Measurements from ENCODE around the gene FAM234A.

- TF ChIP-seq YY1 (IDR thresholded peaks at IDR 0.05) (no peak), RAD21 (IDR thresholded peaks at IDR 0.05) (no peak), HNF4A (conservative IDR thresholded peaks at IDR 0.05) (no peak), CTCF (IDR thresholded peaks at IDR 0.05; ENCODE audit: low read depth, low read length, missing input control) (no peak), REST (IDR thresholded peaks at IDR 0.05) (no peak), GABPA (IDR thresholded peaks at IDR 0.05 in 1 of 2, conservative IDR thresholded peaks at IDR 0.05 in 1 of 2) (no peak), ZBTB33 (IDR thresholded peaks at IDR 0.05) (no peak), TAF1 (conservative IDR thresholded peaks at IDR 0.05) (no peak), ATF3 (IDR thresholded peaks at IDR 0.05) (no peak), SP1 (IDR thresholded peaks at IDR 0.05) (no peak), EGR1 (IDR thresholded peaks at IDR 0.05; ENCODE audit: low read depth in 2 of 2) (no peak), JUND (IDR thresholded peaks at IDR 0.05) (no peak)
These were observed 25.2 kb downstream of the FAM234A start for GRCh38 chr16:259814-260253.

All from liver (tissue), 3 donors.